Lower leg skin (tissue), 4 donors: ENCODE results near the gene CTTN. TPM values are rescaled to one million over a fixed set of nuclear protein-coding genes. Genes with fewer than 3 reads are reported as not detected.

Source experiments
- DNase-seq, 2 donors: peaks; one replicate each; pipeline ENCODE4 v3.0.0-alpha.2; 2019; ENCODE audit warnings: low spot score in 2 of 2
- H3K4me3 ChIP-seq: fragments of 200-600 bp; sonication (generic); 2 replicates; pipeline ENCODE4 v1.5.1; 2017; ENCODE audit warnings: mild to moderate bottlenecking, low read depth; ENCODE audit not compliant: poor library complexity, severe bottlenecking
- CTCF ChIP-seq, 3 donors: fragments of 450-650 bp; IDR thresholded peaks; one replicate each; pipeline ENCODE4 v1.5.1; 2016; ENCODE audit warnings: antibody characterized with exemption in 3 of 3, mild to moderate bottlenecking in 3 of 3, moderate library complexity in 2 of 3
- POLR2A ChIP-seq, 2 donors: fragments of 450-650 bp; IDR thresholded peaks; one replicate each; pipeline ENCODE4 v1.6.1; 2016 to 2017; ENCODE audit warnings: antibody characterized with exemption in 2 of 2, mild to moderate bottlenecking in 1 of 2, moderate library complexity in 1 of 2
- WGBS, 2 donors: methylation state at CpG; one replicate each; pipeline ENCODE4 v1.1.5; 2018; 5-methylcytosine and 5-hydroxymethylcytosine counted together
- intact Hi-C: fragments of 100-400 bp; cut with DNase I; formaldehyde crosslinking; loops from one replicate; pipeline ENCODE4 v1.15.0; 2023; ENCODE audit warnings: low total_unique reads
- total RNA-seq, 4 donors: library from RNA; depleted of rRNA; stranded (reverse); fragments of >200 nt; gene quantifications; one replicate each; pipeline ENCODE4 v1.1.0, GENCODE V29; 2016

CTTN gene
- total RNA-seq, 4 donors from 2014 or later: 251 to 343 (median 288) TPM

GRCh38 chr11:70435765-70436500, 37.6 kb downstream of the CTTN start:
- H3K4me3 ChIP-seq: no peak overlapping the region
- intact Hi-C loops: no loop called here
- TF ChIP-seq POLR2A (IDR thresholded peaks at IDR 0.05): no peak
- no peak for TF ChIP-seq CTCF (IDR thresholded peaks at IDR 0.05)
- DNase-seq: no peak
- 90 to 94% methylated on average over 24 of the region's 24 CpGs for WGBS, 2 donors

- no peak for DNase-seq
- WGBS, 2 donors: 84 to 90% methylated on average over 15 of the region's 15 CpGs
- intact Hi-C loops: no loop called here
- TF ChIP-seq CTCF (IDR thresholded peaks at IDR 0.05) (no peak), POLR2A (IDR thresholded peaks at IDR 0.05) (no peak)
- no peak overlapping the region for H3K4me3 ChIP-seq
These were observed 38.2 kb downstream of the CTTN start for GRCh38 chr11:70436501-70436860.

GRCh38 chr11:70437111-70437784, 38.9 kb downstream of the CTTN start:
- WGBS, 2 donors: 92% methylated on average over 12 to 18 of the region's 18 CpGs
- no peak overlapping the region for H3K4me3 ChIP-seq
- DNase-seq: no peak
- intact Hi-C loops: no loop called here
- no peak for TF ChIP-seq CTCF (IDR thresholded peaks at IDR 0.05)
- TF ChIP-seq POLR2A (IDR thresholded peaks at IDR 0.05): no peak

- intact Hi-C loops: no loop called here
- no peak overlapping the region for H3K4me3 ChIP-seq
- TF ChIP-seq CTCF (IDR thresholded peaks at IDR 0.05): no peak
- no peak for TF ChIP-seq POLR2A (IDR thresholded peaks at IDR 0.05)
- 92% methylated on average over 6 of the region's 6 CpGs for WGBS, 2 donors
- DNase-seq: no peak
These were observed 41.9 kb downstream of the CTTN start for GRCh38 chr11:70440206-70440605.

GRCh38 chr11:70443773-70444030, 45.4 kb downstream of the CTTN start:
- intact Hi-C loops: no loop called here
- DNase-seq: no peak
- WGBS, 2 donors: 72 to 75% methylated on average over 11 of the region's 11 CpGs
- H3K4me3 ChIP-seq: no peak overlapping the region
- TF ChIP-seq POLR2A (IDR thresholded peaks at IDR 0.05): no peak
- TF ChIP-seq CTCF (IDR thresholded peaks at IDR 0.05): no peak

GRCh38 chr11:70445091-70445490, 46.8 kb downstream of the CTTN start:
- TF ChIP-seq POLR2A (IDR thresholded peaks at IDR 0.05) (no peak), CTCF (IDR thresholded peaks at IDR 0.05) (no peak)
- WGBS, 2 donors: 85 to 90% methylated on average over 11 of the region's 11 CpGs
- intact Hi-C loops: no loop called here
- no peak for DNase-seq
- H3K4me3 ChIP-seq: no peak overlapping the region
